ENCODE results near the gene REELD1. TPM values are rescaled to one million over a fixed set of nuclear protein-coding genes. Genes with fewer than 3 reads are reported as not detected.

The REELD1 gene
- total and polyA plus RNA-seq, 8 donors = 0.30 to 0.73 TPM; not detected in 6

DNA sequence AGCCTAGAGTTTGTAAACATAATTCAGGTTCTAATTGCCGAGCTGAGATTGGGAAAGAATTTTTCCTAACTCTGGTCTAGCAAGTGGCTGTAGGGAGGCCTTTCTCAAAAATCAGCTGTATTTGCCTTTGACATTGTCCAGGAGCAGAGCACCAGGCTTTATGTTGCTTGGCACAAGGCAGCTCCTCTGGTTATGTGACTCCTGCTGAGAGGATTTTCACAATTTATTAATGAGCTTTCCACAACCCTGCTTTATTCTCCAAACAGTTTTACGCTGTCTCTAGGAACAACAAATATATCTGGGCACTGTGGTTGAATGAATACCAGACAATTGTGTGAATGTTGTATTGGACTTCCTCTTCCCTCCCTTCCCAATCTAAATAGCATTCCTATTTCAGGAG lies 23.9 kb upstream of the REELD1 start:
- WGBS, 5 donors = 59 to 80% (median 69%) methylated on average over 2 of the region's 2 CpGs
- H3K4me3 ChIP-seq = no peak overlapping the region
- no peaks in the 10 kb centered on the region for H3K27me3 ChIP-seq
- peaks cover 6 to 70% (median 63%) of the 10 kb centered on the region in 4 donors for H3K36me3 ChIP-seq
- no peaks in the 10 kb centered on the region for H3K9me3 ChIP-seq
- TF ChIP-seq POLR2AphosphoS5 (IDR thresholded peaks at IDR 0.05) (peak in 1 of 3 donors; percentile 7), POLR2A (IDR thresholded peaks at IDR 0.05) (no peak)
- intact Hi-C loops (cut with DNase I; ENCODE audit: low total_unique reads) = no loop called here
- DNase-seq = peak in 1 of 2 donors; percentile 53
- H3K4me1 ChIP-seq = peaks cover 0 to 21% (median 6%) of the 10 kb centered on the region in 4 donors
- peak overlapping the region in 1 of 5 donors; percentile 44 for H3K27ac ChIP-seq

DNA sequence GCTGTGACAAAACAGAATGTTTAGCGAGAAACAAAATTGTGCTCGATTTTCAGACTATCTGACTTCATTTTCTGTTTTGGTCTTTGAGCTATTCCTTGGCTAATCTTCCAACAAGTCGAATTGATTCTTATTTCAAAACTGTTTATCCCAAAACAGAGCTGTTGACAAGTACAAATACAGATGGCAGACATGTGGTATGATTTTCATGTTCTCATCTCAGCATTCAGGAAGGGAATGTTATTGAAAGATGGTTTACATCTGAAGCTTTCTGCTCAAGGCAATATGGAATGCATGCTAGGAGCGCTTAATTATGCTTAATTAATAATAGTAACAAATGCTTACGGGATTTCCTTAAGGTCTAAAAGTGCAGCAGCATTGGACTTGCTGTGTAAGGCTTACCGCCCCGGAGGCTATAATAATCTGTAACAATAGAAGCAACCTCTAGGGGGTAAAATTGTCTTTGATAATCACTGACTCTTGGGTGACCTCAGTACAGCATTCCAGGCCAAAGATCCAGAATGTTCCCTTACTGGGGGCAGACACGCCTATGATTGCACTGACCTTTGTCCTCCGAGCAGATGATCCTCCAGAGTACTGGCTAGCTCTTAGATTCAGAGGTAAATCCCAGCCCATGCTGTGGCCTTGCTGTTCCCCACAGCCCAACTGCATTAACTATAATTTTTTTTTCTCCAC lies 22.4 kb upstream of the REELD1 start:
- H3K4me3 ChIP-seq = no peak overlapping the region
- H3K36me3 ChIP-seq = peaks cover 6 to 57% (median 52%) of the 10 kb centered on the region in 4 donors
- no peaks in the 10 kb centered on the region for H3K9me3 ChIP-seq
- peak overlapping the region in 4 of 5 donors; percentile 5 to 44 (median 36) for H3K27ac ChIP-seq
- intact Hi-C loops (cut with DNase I; ENCODE audit: low total_unique reads) = no loop called here
- peaks cover 0 to 21% (median 6%) of the 10 kb centered on the region in 4 donors for H3K4me1 ChIP-seq
- peak in 1 of 2 donors; percentile 37 for DNase-seq
- 75 to 82% (median 77%) methylated on average over 9 of the region's 9 CpGs for WGBS, 5 donors
- no peaks in the 10 kb centered on the region for H3K27me3 ChIP-seq
- TF ChIP-seq, protein P1, sequence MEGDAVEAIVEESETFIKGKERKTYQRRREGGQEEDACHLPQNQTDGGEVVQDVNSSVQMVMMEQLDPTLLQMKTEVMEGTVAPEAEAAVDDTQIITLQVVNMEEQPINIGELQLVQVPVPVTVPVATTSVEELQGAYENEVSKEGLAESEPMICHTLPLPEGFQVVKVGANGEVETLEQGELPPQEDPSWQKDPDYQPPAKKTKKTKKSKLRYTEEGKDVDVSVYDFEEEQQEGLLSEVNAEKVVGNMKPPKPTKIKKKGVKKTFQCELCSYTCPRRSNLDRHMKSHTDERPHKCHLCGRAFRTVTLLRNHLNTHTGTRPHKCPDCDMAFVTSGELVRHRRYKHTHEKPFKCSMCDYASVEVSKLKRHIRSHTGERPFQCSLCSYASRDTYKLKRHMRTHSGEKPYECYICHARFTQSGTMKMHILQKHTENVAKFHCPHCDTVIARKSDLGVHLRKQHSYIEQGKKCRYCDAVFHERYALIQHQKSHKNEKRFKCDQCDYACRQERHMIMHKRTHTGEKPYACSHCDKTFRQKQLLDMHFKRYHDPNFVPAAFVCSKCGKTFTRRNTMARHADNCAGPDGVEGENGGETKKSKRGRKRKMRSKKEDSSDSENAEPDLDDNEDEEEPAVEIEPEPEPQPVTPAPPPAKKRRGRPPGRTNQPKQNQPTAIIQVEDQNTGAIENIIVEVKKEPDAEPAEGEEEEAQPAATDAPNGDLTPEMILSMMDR (IDR thresholded peaks at IDR 0.05) = no peak
- no peak for TF ChIP-seq POLR2A (IDR thresholded peaks at IDR 0.05)
- TF ChIP-seq EP300 (IDR thresholded peaks at IDR 0.05) = no peak
- no peak for TF ChIP-seq POLR2AphosphoS5 (IDR thresholded peaks at IDR 0.05)

GRCh38 chr4:146193628-146194027 lies 20.7 kb upstream of the REELD1 start:
- TF ChIP-seq, protein P1 (IDR thresholded peaks at IDR 0.05) = no peak
- TF ChIP-seq EP300 (IDR thresholded peaks at IDR 0.05) (no peak), POLR2AphosphoS5 (IDR thresholded peaks at IDR 0.05) (no peak), POLR2A (IDR thresholded peaks at IDR 0.05) (no peak)
- H3K4me1 ChIP-seq = peaks cover 0 to 21% (median 6%) of the 10 kb centered on the region in 4 donors
- intact Hi-C loops (cut with DNase I; ENCODE audit: low total_unique reads) = no loop called here
- peaks cover 0 to 39% (median 34%) of the 10 kb centered on the region in 4 donors for H3K36me3 ChIP-seq
- H3K27me3 ChIP-seq = no peaks in the 10 kb centered on the region
- WGBS, 5 donors = 84 to 92% (median 89%) methylated on average over 5 of the region's 5 CpGs
- DNase-seq = no peak
- H3K4me3 ChIP-seq = no peak overlapping the region
- H3K27ac ChIP-seq = no peak overlapping the region
- no peaks in the 10 kb centered on the region for H3K9me3 ChIP-seq

DNA sequence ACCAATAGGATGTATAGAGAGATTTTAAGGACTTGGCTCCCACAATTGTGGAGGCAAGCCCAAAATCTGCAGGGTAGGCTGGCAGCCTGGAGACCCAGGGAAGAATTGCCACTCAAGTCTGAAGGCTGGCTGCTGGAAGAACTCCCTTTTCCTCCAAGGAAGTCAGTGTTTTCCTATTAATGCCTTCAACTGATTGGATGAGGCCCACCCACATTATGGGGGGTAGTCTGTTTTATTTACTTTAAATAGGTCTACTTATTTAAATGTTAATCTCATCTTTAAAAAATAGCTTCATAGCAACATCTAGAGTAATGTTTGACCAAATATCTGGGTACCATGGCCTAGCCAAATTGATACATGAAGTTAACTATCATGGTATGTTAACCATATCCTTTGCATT lies 20.1 kb upstream of the REELD1 start:
- no peaks in the 10 kb centered on the region for H3K27me3 ChIP-seq
- H3K4me3 ChIP-seq = no peak overlapping the region
- intact Hi-C loops (cut with DNase I; ENCODE audit: low total_unique reads) = no loop called here
- H3K36me3 ChIP-seq = peaks cover 0 to 34% (median 29%) of the 10 kb centered on the region in 4 donors
- peaks cover 0 to 21% (median 6%) of the 10 kb centered on the region in 4 donors for H3K4me1 ChIP-seq
- DNase-seq = no peak
- no peak for TF ChIP-seq EP300 (IDR thresholded peaks at IDR 0.05)
- TF ChIP-seq POLR2AphosphoS5 (IDR thresholded peaks at IDR 0.05) = no peak
- no peak for TF ChIP-seq POLR2A (IDR thresholded peaks at IDR 0.05)
- TF ChIP-seq, protein P1 (IDR thresholded peaks at IDR 0.05) = no peak
- no peaks in the 10 kb centered on the region for H3K9me3 ChIP-seq
- no peak overlapping the region for H3K27ac ChIP-seq

DNA sequence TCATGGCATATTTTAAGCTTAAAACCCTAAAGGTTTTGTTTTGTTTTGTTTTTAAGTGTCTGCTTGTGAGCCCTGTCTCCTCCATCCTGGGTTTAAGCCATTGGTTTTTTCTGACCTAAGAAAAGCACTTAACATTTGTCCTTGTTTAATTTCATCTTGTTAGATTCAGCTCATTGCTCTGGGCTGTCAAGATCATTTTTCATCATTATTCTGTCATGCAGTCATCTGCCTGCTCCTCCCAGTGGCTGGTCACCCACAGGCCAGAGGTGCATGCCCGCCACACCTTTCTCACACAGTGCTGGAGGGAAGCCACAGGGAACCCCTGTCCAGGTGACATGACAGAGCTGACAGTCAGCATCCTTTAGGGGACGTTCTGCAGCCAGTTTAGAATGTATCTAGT lies 11.7 kb upstream of the REELD1 start:
- Histone ChIP-seq H3K27ac (no peak overlapping the region), H3K4me3 (no peak overlapping the region), H3K9me3 (no peaks in the 10 kb centered on the region), H3K27me3 (no peaks in the 10 kb centered on the region), H3K4me1 (no peaks in the 10 kb centered on the region), H3K36me3 (peaks cover 0 to 9% (median 0%) of the 10 kb centered on the region in 4 donors)
- WGBS, 5 donors = 73 to 85% (median 82%) methylated on average over 2 of the region's 2 CpGs
- DNase-seq = peak in 1 of 2 donors; percentile 14
- intact Hi-C loops (cut with DNase I; ENCODE audit: low total_unique reads) = no loop called here
- TF ChIP-seq, protein P1 (IDR thresholded peaks at IDR 0.05) = no peak
- no peak for TF ChIP-seq EP300 (IDR thresholded peaks at IDR 0.05)

Data from stomach (tissue), 9 donors.